OCI-LY1 (cell line): ENCODE results near the gene PLG.
A peak's percentile ranks its signal among the peaks of the same experiment; 100 is the strongest.
"Not testable (repeated sequence)": the region's sequence is repeated elsewhere in the genome, so short reads cannot be mapped to it uniquely, and the experiment has no call there.

Experiments used
- H2AFZ ChIP-seq: fragments of 200-600 bp; sonication (generic), shearing (Covaris generic); 2 replicates; pipeline ENCODE4 v1.6.0; 2014; ENCODE audit warnings: antibody characterized with exemption, mild to moderate bottlenecking, low read length
- H3F3A ChIP-seq: fragments of 200-600 bp; sonication (generic), shearing (Covaris generic); 2 replicates; pipeline ENCODE4 v1.6.0; 2014; ENCODE audit warnings: mild to moderate bottlenecking, antibody characterized with exemption, low read length, moderate library complexity; ENCODE audit not compliant: insufficient read depth
- H3K27ac ChIP-seq: fragments of 200-600 bp; sonication (generic); 2 replicates; pipeline ENCODE4 v1.5.1; 2014; ENCODE audit warnings: low read length, mixed run types, mild to moderate bottlenecking, low read depth; ENCODE audit not compliant: poor library complexity, severe bottlenecking
- H3K27me3 ChIP-seq: fragments of 200-600 bp; sonication (generic); 2 replicates; pipeline ENCODE4 v1.6.0; 2014; ENCODE audit warnings: antibody characterized with exemption, mild to moderate bottlenecking, low read length, moderate library complexity; ENCODE audit not compliant: insufficient read depth
- H3K36me3 ChIP-seq: fragments of 200-600 bp; sonication (generic); 2 replicates; pipeline ENCODE4 v1.6.1; 2014; ENCODE audit warnings: mild to moderate bottlenecking, antibody characterized with exemption, low read length, moderate library complexity, mixed read lengths; ENCODE audit not compliant: insufficient read depth
- H3K4me1 ChIP-seq: fragments of 200-600 bp; sonication (generic); 2 replicates; pipeline ENCODE4 v1.5.1; 2014; ENCODE audit warnings: mild to moderate bottlenecking, low read length, moderate library complexity; ENCODE audit not compliant: insufficient read depth, severe bottlenecking
- H3K4me2 ChIP-seq: fragments of 200-600 bp; sonication (generic), shearing (Covaris generic); 2 replicates; pipeline ENCODE4 v1.6.1; 2014; ENCODE audit warnings: low read length
- H3K4me3 ChIP-seq: fragments of 200-600 bp; sonication (generic); 2 replicates; pipeline ENCODE4 v1.5.1; 2014; ENCODE audit warnings: low read length, low read depth, mild to moderate bottlenecking, mixed read lengths; ENCODE audit not compliant: poor library complexity, severe bottlenecking
- H3K79me2 ChIP-seq: fragments of 200-600 bp; shearing (Covaris generic); 2 replicates; pipeline ENCODE4 v1.6.1; 2016; ENCODE audit warnings: mixed run types, low read length, mixed read lengths; ENCODE audit not compliant: insufficient read depth
- H3K9ac ChIP-seq: fragments of 200-600 bp; sonication (generic), shearing (Covaris generic); 2 replicates; pipeline ENCODE4 v1.6.1; 2014; ENCODE audit warnings: mild to moderate bottlenecking, low read length, mixed read lengths
- H3K9me2 ChIP-seq: fragments of 200-600 bp; sonication (generic), shearing (Covaris generic); 2 replicates; pipeline ENCODE4 v1.6.1; 2014; ENCODE audit warnings: low read depth, mild to moderate bottlenecking, low read length, mixed read lengths
- H3K9me3 ChIP-seq: fragments of 200-600 bp; shearing (Covaris generic); 2 replicates; pipeline ENCODE4 v1.6.1; 2014; ENCODE audit warnings: low read length, mixed read lengths
- H4K20me1 ChIP-seq: fragments of 200-600 bp; sonication (generic), shearing (Covaris generic); 2 replicates; pipeline ENCODE4 v1.6.0; 2016; ENCODE audit warnings: mild to moderate bottlenecking, low read length; ENCODE audit not compliant: insufficient read depth
- CTCF ChIP-seq: fragments of 200-600 bp; sonication (generic), shearing (Covaris generic); IDR thresholded peaks from 2 replicates; pipeline ENCODE4 v1.5.1; 2017; ENCODE audit warnings: mild to moderate bottlenecking, antibody characterized with exemption, low read length, moderate library complexity, mixed read lengths
- EZH2 ChIP-seq: fragments of 200-600 bp; sonication (generic), shearing (Covaris generic); IDR thresholded peaks from 2 replicates; pipeline ENCODE4 v1.8.0; 2017; ENCODE audit warnings: borderline replicate concordance, mixed run types, mild to moderate bottlenecking, antibody characterized with exemption, low read length, moderate library complexity, mixed read lengths

PLG gene

DNA sequence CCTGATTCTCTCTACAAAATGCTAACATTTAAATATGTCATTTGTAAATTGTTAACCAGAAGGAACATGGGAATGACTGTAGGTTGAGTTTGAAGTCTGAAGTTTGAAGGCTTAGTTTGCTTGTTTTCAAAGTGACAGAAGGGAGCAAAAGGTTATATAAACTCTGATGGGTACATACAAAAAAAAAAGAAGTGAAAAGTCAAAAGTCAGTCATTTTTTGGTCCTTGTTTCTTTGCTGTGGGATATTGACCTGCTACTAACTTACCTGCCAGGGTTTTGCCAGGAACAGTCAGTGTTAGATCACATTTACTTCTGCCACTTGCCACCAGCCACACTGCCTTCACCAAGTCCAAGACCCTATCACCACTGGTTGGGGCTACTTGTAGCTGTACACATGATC lies 6.9 kb downstream of the PLG start:
- H3K27ac ChIP-seq, H3K4me2 ChIP-seq, H3F3A ChIP-seq, H3K9ac ChIP-seq, H3K27me3 ChIP-seq, H3K4me3 ChIP-seq, H4K20me1 ChIP-seq, H3K9me3 ChIP-seq, H3K9me2 ChIP-seq, H3K4me1 ChIP-seq, H2AFZ ChIP-seq, H3K79me2 ChIP-seq, H3K36me3 ChIP-seq: not testable (repeated sequence)

DNA sequence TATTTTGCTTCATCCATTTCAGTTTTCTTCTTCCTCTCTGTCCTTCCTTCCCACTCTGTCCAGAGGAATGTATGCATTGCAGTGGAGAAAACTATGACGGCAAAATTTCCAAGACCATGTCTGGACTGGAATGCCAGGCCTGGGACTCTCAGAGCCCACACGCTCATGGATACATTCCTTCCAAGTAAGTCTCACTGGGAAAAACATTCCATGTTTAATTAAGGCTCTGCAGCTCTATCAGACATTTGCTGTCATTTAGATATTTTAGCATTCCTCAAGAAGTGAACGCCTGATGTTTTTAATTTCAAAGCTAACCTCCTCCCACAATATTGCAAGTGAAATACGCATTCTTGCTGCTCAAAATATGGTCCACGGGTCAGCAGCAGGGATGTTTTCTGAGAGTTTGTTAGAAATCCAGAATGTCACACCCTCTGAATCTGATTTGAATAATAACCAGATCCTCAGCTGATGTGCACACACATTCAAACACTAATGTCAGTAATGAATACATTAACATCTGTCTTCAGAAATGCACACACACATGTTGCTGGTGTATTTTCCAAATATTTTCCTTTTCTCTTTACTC lies 12.8 kb downstream of the PLG start:
- Histone ChIP-seq H3K9me3 (no peaks in the 10 kb centered on the region), H2AFZ (no peak overlapping the region), H3K4me1 (no peaks in the 10 kb centered on the region), H3K27ac (no peak overlapping the region), H4K20me1 (no peaks in the 10 kb centered on the region), H3F3A (no peaks in the 10 kb centered on the region), H3K9ac (no peak overlapping the region), H3K4me3 (no peak overlapping the region), H3K79me2 (no peaks in the 10 kb centered on the region), H3K36me3 (no peaks in the 10 kb centered on the region), H3K4me2 (no peak overlapping the region), H3K9me2 (no peaks in the 10 kb centered on the region), H3K27me3 (no peaks in the 10 kb centered on the region)
- TF ChIP-seq EZH2 (no peak), CTCF (no peak)

GRCh38 chr6:160730911-160731310 lies 28.9 kb downstream of the PLG start:
- Histone ChIP-seq H3K9ac (no peak overlapping the region), H4K20me1 (no peaks in the 10 kb centered on the region), H3K4me3 (no peak overlapping the region), H3K27me3 (no peaks in the 10 kb centered on the region), H2AFZ (no peak overlapping the region), H3K4me2 (no peak overlapping the region), H3K4me1 (no peaks in the 10 kb centered on the region), H3K27ac (no peak overlapping the region), H3K9me3 (no peaks in the 10 kb centered on the region), H3F3A (no peaks in the 10 kb centered on the region), H3K9me2 (no peaks in the 10 kb centered on the region), H3K36me3 (no peaks in the 10 kb centered on the region), H3K79me2 (no peaks in the 10 kb centered on the region)
- TF ChIP-seq EZH2 (no peak), CTCF (peak; percentile 40)

GRCh38 chr6:160733050-160733646 lies 31.1 kb downstream of the PLG start:
- no peak overlapping the region for H3K27ac ChIP-seq
- no peaks in the 10 kb centered on the region for H3K36me3 ChIP-seq
- TF ChIP-seq CTCF = peak; percentile 77
- TF ChIP-seq EZH2 = no peak
- H2AFZ ChIP-seq = no peak overlapping the region
- H3K27me3 ChIP-seq = no peaks in the 10 kb centered on the region
- no peaks in the 10 kb centered on the region for H3F3A ChIP-seq
- H3K4me2 ChIP-seq = no peak overlapping the region
- H3K79me2 ChIP-seq = no peaks in the 10 kb centered on the region
- no peaks in the 10 kb centered on the region for H3K4me1 ChIP-seq
- H4K20me1 ChIP-seq = no peaks in the 10 kb centered on the region
- H3K9ac ChIP-seq = no peak overlapping the region
- no peaks in the 10 kb centered on the region for H3K9me2 ChIP-seq
- no peaks in the 10 kb centered on the region for H3K9me3 ChIP-seq
- no peak overlapping the region for H3K4me3 ChIP-seq
